ENCODE measurements around the gene CSMD2. TPM values are rescaled to one million over a fixed set of nuclear protein-coding genes. Genes with fewer than 3 reads are reported as not detected.
A peak's percentile ranks its signal among the peaks of the same experiment; 100 is the strongest.

Gene CSMD2
- total RNA-seq, 2 donors from 2014 or later, result 2.8 to 3.0 TPM

- Histone ChIP-seq H3K9me3 (no peaks in the 10 kb centered on the region), H3K4me3 (no peak overlapping the region), H3K27ac (no peak overlapping the region), H3K4me1 (ENCODE audit: control insufficient read depth in 1 of 2, low read depth in 2 of 2) (peaks cover 6 to 29% of the 10 kb centered on the region in 2 donors), H3K27me3 (replicated peaks; ENCODE audit: insufficient read depth) (no peaks in the 10 kb centered on the region), H3K36me3 (no peaks in the 10 kb centered on the region)
- no peak for TF ChIP-seq CTCF (IDR thresholded peaks at IDR 0.05)
- no peak for DNase-seq (ENCODE audit: low spot score)
- no peak for ATAC-seq (ENCODE audit: insufficient number of reproducible peaks, low FRiP score, low read depth)
Measured at GRCh38 chr1:33905241-33905640, 259.8 kb downstream of the CSMD2 start.

DNA sequence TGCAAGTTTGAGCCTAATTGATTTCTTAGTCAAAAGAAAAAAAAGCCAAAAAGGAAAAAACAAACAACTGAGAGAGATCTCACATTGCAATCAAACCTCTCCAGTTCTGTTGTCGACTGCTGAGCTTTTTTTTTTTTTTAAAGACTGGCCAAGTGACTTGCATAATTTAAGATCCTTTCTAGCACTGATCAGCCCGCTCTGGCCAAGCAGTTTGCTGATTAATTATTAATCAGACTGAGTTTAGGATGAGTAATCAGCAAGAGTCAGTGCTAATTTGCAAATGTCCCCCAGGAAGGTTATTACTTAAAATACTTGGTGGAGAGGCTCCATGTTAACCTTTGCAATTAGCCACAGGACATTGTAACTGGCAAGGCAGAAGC is 261.8 kb downstream of the CSMD2 start:
- Histone ChIP-seq H3K4me1 (ENCODE audit: control insufficient read depth in 1 of 2, low read depth in 2 of 2) (peaks cover 6 to 30% of the 10 kb centered on the region in 2 donors), H3K36me3 (no peaks in the 10 kb centered on the region), H3K27ac (peak overlapping the region; percentile 74 to 78), H3K27me3 (replicated peaks; ENCODE audit: insufficient read depth) (no peaks in the 10 kb centered on the region), H3K9me3 (no peaks in the 10 kb centered on the region), H3K4me3 (peak overlapping the region; percentile 38)
- DNase-seq (ENCODE audit: low spot score) (no peak), ATAC-seq (ENCODE audit: insufficient number of reproducible peaks, low FRiP score, low read depth) (peak; percentile 11)
- TF ChIP-seq CTCF (IDR thresholded peaks at IDR 0.05), result no peak

- H3K36me3 ChIP-seq, result no peaks in the 10 kb centered on the region
- no peak for TF ChIP-seq CTCF (IDR thresholded peaks at IDR 0.05)
- no peaks in the 10 kb centered on the region for H3K27me3 ChIP-seq (replicated peaks; ENCODE audit: insufficient read depth)
- no peak for DNase-seq (ENCODE audit: low spot score)
- no peaks in the 10 kb centered on the region for H3K9me3 ChIP-seq
- H3K27ac ChIP-seq, result peak overlapping the region; percentile 74 to 78
- peaks cover 6 to 35% of the 10 kb centered on the region in 2 donors for H3K4me1 ChIP-seq (ENCODE audit: control insufficient read depth in 1 of 2, low read depth in 2 of 2)
- ATAC-seq (ENCODE audit: insufficient number of reproducible peaks, low FRiP score, low read depth), result peak; percentile 50
- no peak overlapping the region for H3K4me3 ChIP-seq
Measured at GRCh38 chr1:33902486-33903209, 262.4 kb downstream of the CSMD2 start.

GRCh38 chr1:33899746-33900145 is 265.3 kb downstream of the CSMD2 start:
- Histone ChIP-seq H3K4me1 (ENCODE audit: control insufficient read depth in 1 of 2, low read depth in 2 of 2) (peaks cover 10 to 43% of the 10 kb centered on the region in 2 donors), H3K27ac (no peak overlapping the region), H3K36me3 (no peaks in the 10 kb centered on the region), H3K9me3 (no peaks in the 10 kb centered on the region), H3K27me3 (replicated peaks; ENCODE audit: insufficient read depth) (no peaks in the 10 kb centered on the region), H3K4me3 (no peak overlapping the region)
- no peak for ATAC-seq (ENCODE audit: insufficient number of reproducible peaks, low FRiP score, low read depth)
- no peak for DNase-seq (ENCODE audit: low spot score)
- TF ChIP-seq CTCF (IDR thresholded peaks at IDR 0.05), result no peak

DNA sequence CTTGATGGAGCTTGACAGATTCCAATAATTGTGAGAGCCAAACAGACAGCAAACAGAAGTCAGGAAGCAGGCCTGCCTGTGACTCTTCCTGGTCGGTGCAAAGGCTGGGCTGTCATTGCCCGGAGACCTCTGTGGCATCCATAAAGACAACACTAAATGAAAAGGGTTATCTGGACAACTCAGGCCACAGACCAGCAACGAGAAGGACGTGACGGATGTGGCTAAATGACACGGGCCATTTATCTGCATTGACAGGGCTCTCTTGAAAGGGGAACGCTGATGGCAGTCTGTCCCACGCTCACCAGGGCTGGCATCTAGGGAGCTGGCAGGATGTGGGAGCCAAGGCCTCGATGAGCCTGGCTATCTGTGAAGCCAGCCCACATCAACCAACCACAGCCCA is 266.1 kb downstream of the CSMD2 start:
- ATAC-seq (ENCODE audit: insufficient number of reproducible peaks, low FRiP score, low read depth) (no peak), DNase-seq (ENCODE audit: low spot score) (no peak)
- H3K36me3 ChIP-seq, result no peaks in the 10 kb centered on the region
- H3K27me3 ChIP-seq (replicated peaks; ENCODE audit: insufficient read depth), result no peaks in the 10 kb centered on the region
- TF ChIP-seq CTCF (IDR thresholded peaks at IDR 0.05), result no peak
- H3K9me3 ChIP-seq, result no peaks in the 10 kb centered on the region
- H3K4me3 ChIP-seq, result no peak overlapping the region
- no peak overlapping the region for H3K27ac ChIP-seq
- H3K4me1 ChIP-seq (ENCODE audit: control insufficient read depth in 1 of 2, low read depth in 2 of 2), result peaks cover 15 to 48% of the 10 kb centered on the region in 2 donors

All from thoracic aorta (tissue), 2 donors.